A549 treated with AZD9567 at 1 μM for 4 hours (cell line): ENCODE data around the gene EMP1. TPM values are rescaled to one million over a fixed set of nuclear protein-coding genes. Genes with fewer than 3 reads are reported as not detected.

ENCODE experiments used
- total RNA-seq: library from RNA; stranded (reverse); fragments of 200-300 nt; extraction: Qiagen RNA extraction; gene quantifications from 5 replicates; pipeline ENCODE4 v1.2.3, GENCODE V29; 2022; ENCODE audit not compliant: insufficient read depth

Gene EMP1, protein sequence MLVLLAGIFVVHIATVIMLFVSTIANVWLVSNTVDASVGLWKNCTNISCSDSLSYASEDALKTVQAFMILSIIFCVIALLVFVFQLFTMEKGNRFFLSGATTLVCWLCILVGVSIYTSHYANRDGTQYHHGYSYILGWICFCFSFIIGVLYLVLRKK
- total RNA-seq: 112 to 219 TPM (median 195 TPM) in 5 replicates

DNA sequence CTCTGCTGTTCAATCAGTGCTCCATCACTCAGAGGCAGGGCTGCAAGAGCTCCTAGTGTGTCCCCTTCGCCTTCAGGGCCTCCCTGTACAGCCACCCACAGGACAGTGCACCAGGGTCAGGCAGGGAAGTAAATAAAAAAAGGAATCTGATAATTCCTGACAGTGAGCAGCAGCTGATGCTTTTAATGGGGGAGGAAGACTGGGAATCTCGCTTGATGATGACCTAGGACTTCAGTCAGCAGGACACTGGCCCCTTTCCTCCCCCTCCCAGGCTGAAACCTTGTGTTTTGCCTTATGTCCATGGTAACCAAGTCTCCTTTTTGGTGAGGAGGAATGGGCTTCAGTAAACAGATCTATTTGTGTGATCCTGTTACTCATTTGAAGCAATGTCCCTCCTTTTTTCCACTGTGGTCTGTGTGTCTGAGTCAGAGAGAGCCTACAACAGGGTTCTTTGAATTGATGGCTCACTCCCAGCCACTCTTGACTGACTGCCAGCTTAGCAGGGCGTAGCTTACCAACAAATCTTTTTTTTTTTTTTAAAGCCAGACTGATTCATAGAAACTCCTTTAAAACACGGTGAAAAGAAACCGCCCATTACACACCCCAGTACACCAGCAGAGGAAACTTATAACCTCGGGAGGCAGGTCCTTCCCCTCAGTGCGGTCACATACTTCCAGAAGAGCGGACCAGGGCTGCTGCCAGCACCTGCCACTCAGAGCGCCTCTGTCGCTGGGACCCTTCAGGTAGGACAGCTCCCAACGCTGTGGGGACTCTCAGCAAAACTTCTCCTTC, at the start of gene EMP1:
Gene EMP1 (plus strand): TSS at position 597 of the 792 bp plus-strand sequence. CDS start 14,785 bp downstream, outside the sequence.

Other genes with a start within 250 kb of the EMP1 start
- not detected in 5 replicates for gene GPRC5D, start 244.6 kb upstream of the EMP1 start, total RNA-seq
- 55.5 to 62.9 TPM (median 59.6 TPM) in 5 replicates for gene HEBP1, start 196.5 kb upstream of the EMP1 start, total RNA-seq
- gene FAM234B, start 152.3 kb upstream of the EMP1 start, total RNA-seq: 3.7 to 4.3 TPM (median 4.1 TPM) in 5 replicates
- 0.30 to 0.46 TPM (median 0.41 TPM) in 4 of 5 replicates, not detected in the other for gene GSG1, start 93.1 kb upstream of the EMP1 start, total RNA-seq